Endodermal cell (in vitro differentiated cells): Measurements from ENCODE around the gene ZSCAN5C. TPM values are rescaled to one million over a fixed set of nuclear protein-coding genes. Genes with fewer than 3 reads are reported as not detected.
A peak's percentile ranks its signal among the peaks of the same experiment; 100 is the strongest.

Experiments
- DNase-seq: peaks from one replicate; pipeline ENCODE4 v3.0.0-alpha.2; 2017
- H3K27ac ChIP-seq: 2 replicates; pipeline ENCODE4 v1.5.1; 2013; ENCODE audit warnings: mild to moderate bottlenecking, low read depth, low read length, moderate library complexity
- H3K27me3 ChIP-seq: 2 replicates; pipeline ENCODE4 v1.6.1; 2013; ENCODE audit warnings: mild to moderate bottlenecking, low read length, moderate library complexity; ENCODE audit not compliant: insufficient read depth, control insufficient read depth, poor library complexity, severe bottlenecking
- H3K36me3 ChIP-seq: 2 replicates; pipeline ENCODE4 v1.7.0; 2013; ENCODE audit warnings: mild to moderate bottlenecking, low read length, moderate library complexity; ENCODE audit not compliant: control insufficient read depth, insufficient read depth
- H3K4me1 ChIP-seq: one replicate; pipeline ENCODE4 v1.7.0; 2013; ENCODE audit warnings: low read length; ENCODE audit not compliant: control insufficient read depth, insufficient read depth
- H3K4me3 ChIP-seq: 2 replicates; pipeline ENCODE4 v1.5.1; 2013; ENCODE audit warnings: mild to moderate bottlenecking, low read length, moderate library complexity
- H3K9ac ChIP-seq: 2 replicates; pipeline ENCODE4 v1.6.1; 2013; ENCODE audit warnings: mild to moderate bottlenecking, low read length, moderate library complexity; ENCODE audit not compliant: poor library complexity, severe bottlenecking; ENCODE audit errors: extremely low read depth
- H3K9me3 ChIP-seq: 2 replicates; pipeline ENCODE4 v1.6.1; 2013; ENCODE audit warnings: mild to moderate bottlenecking, low read length, moderate library complexity; ENCODE audit not compliant: control insufficient read depth
- H3K27ac Mint-ChIP-seq: 2 replicates; pipeline ENCODE4 v1.8.0; 2020; ENCODE audit warnings: mixed read lengths
- H3K27me3 Mint-ChIP-seq: 2 replicates; pipeline ENCODE4 v1.8.0; 2021; ENCODE audit warnings: mild to moderate bottlenecking, mixed read lengths; ENCODE audit not compliant: insufficient read depth
- H3K36me3 Mint-ChIP-seq: 2 replicates; pipeline ENCODE4 v1.8.0; 2020; ENCODE audit warnings: low read depth, mixed read lengths
- H3K4me1 Mint-ChIP-seq: 2 replicates; pipeline ENCODE4 v1.8.0; 2020; ENCODE audit warnings: mixed read lengths
- H3K4me3 Mint-ChIP-seq: 2 replicates; pipeline ENCODE4 v1.8.0; 2020; ENCODE audit warnings: mild to moderate bottlenecking, moderate library complexity, mixed read lengths
- H3K9me3 Mint-ChIP-seq: 2 replicates; pipeline ENCODE4 v1.8.0; 2020; ENCODE audit warnings: mild to moderate bottlenecking, mixed read lengths
- CTCF ChIP-seq: fragments of 200-600 bp; sonication (generic); conservative IDR thresholded peaks from 2 replicates; pipeline ENCODE4 v1.5.0; 2021; ENCODE audit warnings: antibody characterized with exemption, mild to moderate bottlenecking
- WGBS, 2 experiments: methylation state at CpG; one replicate each; pipeline versions ENCODE4 v1.1.5 to v1.1.7; 2013; ENCODE audit warnings: missing lambda C conversion rate in 2 of 2, mixed read lengths in 1 of 2; ENCODE audit not compliant: insufficient coverage in 1 of 2, insufficient read length in 1 of 2; 5-methylcytosine and 5-hydroxymethylcytosine counted together
- total RNA-seq, 2 donors: library from RNA; stranded (reverse); fragmentation: NEBNext Ultra II Directional in 1 of 2; extraction: Animal tissue kit (Norgen Biotek cat#: 25700) in 1 of 2; gene quantifications; 2 replicates in 1 of 2; 3 replicates in 1 of 2; pipeline ENCODE4 v1.2.1, GENCODE V29; 2021

ZSCAN5C gene
- total RNA-seq, 2 donors from 2014 or later: not detected

DNA sequence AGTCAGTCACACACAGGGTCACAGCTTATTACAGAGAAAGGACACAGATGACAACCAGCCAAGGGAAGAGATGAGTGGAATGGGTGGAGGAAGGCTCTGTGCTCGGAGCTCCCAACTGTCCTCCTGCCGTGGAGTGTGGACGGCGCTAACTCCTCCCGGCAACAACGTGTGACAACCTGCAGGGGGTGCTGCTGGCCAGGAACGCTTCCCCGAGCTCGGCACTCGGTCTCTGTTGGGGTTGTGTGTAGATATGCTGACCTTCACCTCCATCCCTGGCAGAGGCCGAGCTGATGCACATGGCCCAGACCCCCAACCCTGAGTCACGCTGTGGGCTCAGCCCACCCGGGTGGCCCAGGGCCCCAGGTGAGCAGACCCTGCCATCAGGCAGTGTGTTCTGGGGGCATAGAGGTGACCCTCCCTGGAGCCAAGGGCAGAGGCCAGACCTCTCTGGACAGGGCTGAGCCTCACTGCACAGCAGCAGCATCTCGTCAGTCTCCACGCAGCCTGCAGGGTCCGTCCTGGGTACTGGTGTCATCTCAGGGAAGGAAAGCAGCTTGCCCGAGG, 46.9 kb upstream of the ZSCAN5C start:
- Mint-ChIP-seq H3K27ac (no peak overlapping the region), H3K4me1 (peaks cover 16% of the 10 kb centered on the region), H3K27me3 (no peaks in the 10 kb centered on the region), H3K36me3 (peaks cover 44% of the 10 kb centered on the region), H3K9me3 (no peaks in the 10 kb centered on the region), H3K4me3 (no peak overlapping the region)
- peak; percentile 81 for TF ChIP-seq CTCF
- Histone ChIP-seq H3K9ac (no peak overlapping the region), H3K27ac (no peak overlapping the region), H3K4me3 (no peak overlapping the region), H3K36me3 (peaks cover 27% of the 10 kb centered on the region), H3K4me1 (no peaks in the 10 kb centered on the region), H3K27me3 (no peaks in the 10 kb centered on the region), H3K9me3 (no peaks in the 10 kb centered on the region)
- WGBS, 2 experiments: 77 to 85% methylated on average over 9 to 17 of the region's 17 CpGs
- peak; percentile 89 for DNase-seq

DNA sequence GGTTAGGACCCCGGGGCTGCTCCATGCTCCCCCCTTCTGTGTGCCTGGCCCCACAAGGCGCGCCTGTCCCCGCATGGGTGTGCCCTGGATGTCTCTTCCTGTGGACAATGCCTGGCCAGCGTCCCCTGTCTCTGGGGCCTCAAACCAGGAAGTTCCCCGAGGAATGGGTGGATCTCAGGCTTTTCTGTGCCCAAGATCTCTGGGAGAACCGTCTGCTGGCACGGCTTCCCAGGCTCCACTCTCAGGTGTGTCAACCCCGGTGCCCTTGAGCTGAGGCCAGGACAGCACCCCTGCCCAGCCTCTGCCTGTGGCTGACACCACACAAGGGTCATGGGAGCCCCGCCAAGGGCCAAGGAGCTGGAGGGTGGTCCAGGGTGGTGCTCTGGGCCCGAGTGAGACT, 45.3 kb upstream of the ZSCAN5C start:
- H3K36me3 Mint-ChIP-seq: peaks cover 40% of the 10 kb centered on the region
- no peak overlapping the region for H3K27ac Mint-ChIP-seq
- no peaks in the 10 kb centered on the region for H3K27me3 Mint-ChIP-seq
- no peak overlapping the region for H3K4me3 Mint-ChIP-seq
- H3K9ac ChIP-seq: no peak overlapping the region
- no peak for TF ChIP-seq CTCF
- no peak overlapping the region for H3K4me3 ChIP-seq
- peaks cover 30% of the 10 kb centered on the region for H3K36me3 ChIP-seq
- H3K9me3 Mint-ChIP-seq: no peaks in the 10 kb centered on the region
- no peaks in the 10 kb centered on the region for H3K27me3 ChIP-seq
- no peak overlapping the region for H3K27ac ChIP-seq
- peaks cover 16% of the 10 kb centered on the region for H3K4me1 Mint-ChIP-seq
- no peaks in the 10 kb centered on the region for H3K9me3 ChIP-seq
- WGBS, 2 experiments: 90 to 95% methylated on average over 9 to 11 of the region's 11 CpGs
- H3K4me1 ChIP-seq: no peaks in the 10 kb centered on the region
- DNase-seq: no peak

GRCh38 chr19:56158170-56158757, 43.8 kb upstream of the ZSCAN5C start:
- DNase-seq: no peak
- Mint-ChIP-seq H3K4me3 (no peak overlapping the region), H3K36me3 (peaks cover 37% of the 10 kb centered on the region), H3K27ac (no peak overlapping the region), H3K27me3 (no peaks in the 10 kb centered on the region), H3K9me3 (no peaks in the 10 kb centered on the region), H3K4me1 (peaks cover 5% of the 10 kb centered on the region)
- TF ChIP-seq CTCF: no peak
- no peak overlapping the region for H3K9ac ChIP-seq
- H3K36me3 ChIP-seq: peaks cover 30% of the 10 kb centered on the region
- H3K4me1 ChIP-seq: no peaks in the 10 kb centered on the region
- no peak overlapping the region for H3K4me3 ChIP-seq
- no peaks in the 10 kb centered on the region for H3K27me3 ChIP-seq
- WGBS, 2 experiments: 90 to 95% methylated on average over 6 to 16 of the region's 16 CpGs
- H3K27ac ChIP-seq: no peak overlapping the region
- no peaks in the 10 kb centered on the region for H3K9me3 ChIP-seq
